ENCODE measurements around the gene MBP. TPM values are rescaled to one million over a fixed set of nuclear protein-coding genes. Genes with fewer than 3 reads are reported as not detected.

Gene MBP
- total RNA-seq, 6 experiments from 2014 or later = 0.05 to 0.23 (median 0.12) TPM; not detected in 1

DNA sequence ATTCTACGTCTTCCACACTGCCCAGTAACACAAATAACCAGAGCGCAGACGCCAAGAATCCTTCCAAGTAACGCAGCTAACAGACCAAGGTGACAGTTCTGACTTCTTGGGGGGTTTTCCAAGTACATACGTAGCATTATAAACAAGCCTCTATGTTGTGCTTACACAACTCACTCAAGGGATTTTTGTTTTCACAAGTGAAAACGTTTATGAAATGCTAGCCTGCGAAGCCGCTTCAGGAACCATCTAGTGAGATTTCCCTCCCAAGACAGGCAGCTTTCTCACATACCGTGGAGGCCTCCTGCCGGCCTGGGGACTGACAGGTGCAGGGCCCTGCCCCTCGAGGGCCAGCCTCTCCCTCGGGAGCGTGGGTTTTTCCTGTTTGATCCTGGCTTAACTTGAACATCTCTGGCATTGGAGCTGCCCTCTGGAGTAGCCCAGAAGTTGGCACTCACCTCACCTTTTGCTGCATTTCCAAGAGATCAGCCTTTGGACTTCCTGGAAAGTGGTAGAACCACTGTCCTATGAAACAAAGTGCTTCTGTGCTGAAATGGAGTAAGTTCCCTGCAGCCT, 151.1 kb downstream of the MBP start:
- peaks cover 2% of the 10 kb centered on the region for H3K27me3 Mint-ChIP-seq (ENCODE audit: insufficient read depth)
- H3K4me3 Mint-ChIP-seq = no peak overlapping the region
- TF ChIP-seq, protein P1, sequence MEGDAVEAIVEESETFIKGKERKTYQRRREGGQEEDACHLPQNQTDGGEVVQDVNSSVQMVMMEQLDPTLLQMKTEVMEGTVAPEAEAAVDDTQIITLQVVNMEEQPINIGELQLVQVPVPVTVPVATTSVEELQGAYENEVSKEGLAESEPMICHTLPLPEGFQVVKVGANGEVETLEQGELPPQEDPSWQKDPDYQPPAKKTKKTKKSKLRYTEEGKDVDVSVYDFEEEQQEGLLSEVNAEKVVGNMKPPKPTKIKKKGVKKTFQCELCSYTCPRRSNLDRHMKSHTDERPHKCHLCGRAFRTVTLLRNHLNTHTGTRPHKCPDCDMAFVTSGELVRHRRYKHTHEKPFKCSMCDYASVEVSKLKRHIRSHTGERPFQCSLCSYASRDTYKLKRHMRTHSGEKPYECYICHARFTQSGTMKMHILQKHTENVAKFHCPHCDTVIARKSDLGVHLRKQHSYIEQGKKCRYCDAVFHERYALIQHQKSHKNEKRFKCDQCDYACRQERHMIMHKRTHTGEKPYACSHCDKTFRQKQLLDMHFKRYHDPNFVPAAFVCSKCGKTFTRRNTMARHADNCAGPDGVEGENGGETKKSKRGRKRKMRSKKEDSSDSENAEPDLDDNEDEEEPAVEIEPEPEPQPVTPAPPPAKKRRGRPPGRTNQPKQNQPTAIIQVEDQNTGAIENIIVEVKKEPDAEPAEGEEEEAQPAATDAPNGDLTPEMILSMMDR (IDR thresholded peaks at IDR 0.05) = no peak
- H3K36me3 Mint-ChIP-seq (ENCODE audit: low read depth) = peaks cover 8% of the 10 kb centered on the region; the same call in 1 of the 2 replicates
- no peak for DNase-seq
- H3K4me1 Mint-ChIP-seq (ENCODE audit: low read depth) = no peaks in the 10 kb centered on the region
- no peaks in the 10 kb centered on the region for H3K9me3 Mint-ChIP-seq
- H3K27ac Mint-ChIP-seq = no peak overlapping the region

GRCh38 chr18:76980663-76981395, 151.8 kb downstream of the MBP start:
- peaks cover 8% of the 10 kb centered on the region; the same call in 1 of the 2 replicates for H3K36me3 Mint-ChIP-seq (ENCODE audit: low read depth)

GRCh38 chr18:76979906-76980305, 152.7 kb downstream of the MBP start:
- Mint-ChIP-seq H3K4me1 (ENCODE audit: low read depth) (no peaks in the 10 kb centered on the region), H3K36me3 (ENCODE audit: low read depth) (peaks cover 8% of the 10 kb centered on the region; the same call in 1 of the 2 replicates), H3K27ac (no peak overlapping the region), H3K27me3 (ENCODE audit: insufficient read depth) (peaks cover 2% of the 10 kb centered on the region), H3K4me3 (no peak overlapping the region), H3K9me3 (no peaks in the 10 kb centered on the region)
- no peak for DNase-seq
- TF ChIP-seq, protein P1 (IDR thresholded peaks at IDR 0.05) = no peak

More at GRCh38 chr18:76980663-76981395, 151.8 kb downstream of the MBP start:
- no peak for DNase-seq
- Mint-ChIP-seq H3K4me3 (no peak overlapping the region), H3K27ac (no peak overlapping the region), H3K27me3 (ENCODE audit: insufficient read depth) (peaks cover 2% of the 10 kb centered on the region), H3K4me1 (ENCODE audit: low read depth) (no peaks in the 10 kb centered on the region), H3K9me3 (no peaks in the 10 kb centered on the region)
- TF ChIP-seq, protein P1 (IDR thresholded peaks at IDR 0.05) = no peak

DNA sequence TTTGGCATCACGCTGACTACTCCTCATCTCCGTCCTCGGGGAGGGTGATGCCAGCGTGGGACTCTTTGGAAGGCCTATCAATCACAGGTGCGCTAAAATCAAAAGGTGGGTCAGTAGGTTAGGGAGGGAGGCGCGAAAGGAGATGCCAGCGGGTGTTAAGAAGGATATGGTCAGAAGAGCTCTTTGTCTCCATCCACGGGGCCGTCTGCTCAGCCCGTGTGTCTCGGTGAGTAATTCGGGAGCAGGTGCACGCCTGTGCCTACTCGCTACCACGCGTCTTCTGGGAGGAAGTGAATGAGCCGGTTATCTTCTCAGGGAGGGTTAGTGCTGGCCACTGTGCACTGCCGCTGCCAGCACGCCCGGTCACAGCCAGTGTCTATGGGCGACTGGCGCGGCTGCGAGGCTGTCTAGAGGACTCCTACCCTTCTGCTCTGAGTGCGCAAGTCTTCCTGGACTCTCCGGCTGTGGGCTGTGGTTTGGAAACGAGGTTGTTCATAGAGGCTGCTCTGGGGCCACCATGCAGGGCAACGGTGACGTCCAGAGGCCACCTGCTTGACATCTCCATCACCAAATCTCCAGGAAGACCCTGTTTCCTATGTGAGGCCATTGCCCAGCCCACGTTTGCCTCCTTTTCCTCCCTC, 153.4 kb downstream of the MBP start:
- H3K4me1 Mint-ChIP-seq (ENCODE audit: low read depth) = no peaks in the 10 kb centered on the region
- H3K36me3 Mint-ChIP-seq (ENCODE audit: low read depth) = peaks cover 8% of the 10 kb centered on the region; the same call in 1 of the 2 replicates
- H3K4me3 Mint-ChIP-seq = no peak overlapping the region
- TF ChIP-seq, protein P1 (IDR thresholded peaks at IDR 0.05) = no peak
- H3K27ac Mint-ChIP-seq = no peak overlapping the region
- no peak for DNase-seq
- H3K9me3 Mint-ChIP-seq = no peaks in the 10 kb centered on the region
- H3K27me3 Mint-ChIP-seq (ENCODE audit: insufficient read depth) = peaks cover 2% of the 10 kb centered on the region

DNA sequence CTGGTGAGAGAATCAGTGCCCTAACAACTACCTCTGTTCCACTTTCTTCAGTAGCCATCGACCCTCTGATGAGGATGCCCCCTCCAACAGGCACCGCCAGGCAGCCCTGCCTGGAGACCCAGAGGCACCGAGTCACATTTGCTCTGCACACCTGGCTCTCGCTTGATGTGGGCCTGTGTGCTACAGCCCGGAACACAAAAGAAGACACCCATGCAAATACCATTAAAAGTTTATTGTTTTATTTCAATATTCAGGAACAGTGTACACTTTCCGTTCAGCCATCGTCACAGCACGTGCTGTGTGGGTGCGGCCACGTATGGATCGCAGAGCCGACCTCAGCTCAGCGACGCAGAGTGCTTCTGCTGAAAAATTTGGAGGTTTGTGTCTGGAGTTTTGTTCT, 154.0 kb downstream of the MBP start:
- TF ChIP-seq, protein P1 (IDR thresholded peaks at IDR 0.05) = no peak
- Mint-ChIP-seq H3K36me3 (ENCODE audit: low read depth) (peaks cover 8% of the 10 kb centered on the region; the same call in 1 of the 2 replicates), H3K27me3 (ENCODE audit: insufficient read depth) (peaks cover 2% of the 10 kb centered on the region; the same call in 1 of the 2 replicates), H3K9me3 (no peaks in the 10 kb centered on the region), H3K27ac (no peak overlapping the region), H3K4me1 (ENCODE audit: low read depth) (no peaks in the 10 kb centered on the region), H3K4me3 (no peak overlapping the region)
- DNase-seq = no peak
